Endothelial cell of umbilical vein (primary cell): ENCODE measurements around the gene SORCS2. TPM values are rescaled to one million over a fixed set of nuclear protein-coding genes. Genes with fewer than 3 reads are reported as not detected.

Experiments used
- BruUV-seq: library from RNA; stranded (reverse); fragments of 400-500 nt; replicated peaks from 2 replicates; lab custom pipeline; 2021; lab: Mats Ljungman, UMichigan
- CTCF ChIA-PET: fragments of 300-600, 350-600 bp; sonication (Branson Sonifier 250); formaldehyde crosslinking; loops from one replicate; lab custom pipeline; 2021; ENCODE audit warnings: antibody characterized with exemption, inconsistent platforms; lab: Charles Lee
- POLR2A ChIA-PET: fragments of 300-600, 350-600 bp; sonication (Branson Sonifier 250); formaldehyde crosslinking; loops from one replicate; lab custom pipeline; 2021; ENCODE audit warnings: antibody characterized with exemption, inconsistent platforms; lab: Charles Lee
- DNase-seq: peaks from one replicate; pipeline ENCODE4 v3.0.0-alpha.2; 2011; ENCODE audit warnings: low read depth, low spot score
- FAIRE-seq: peaks from 2 replicates; lab custom pipeline; 2011; peaks lifted over from hg19 to GRCh38; lab: Jason Lieb, UNC
- H2AFZ ChIP-seq: 2 replicates; pipeline ENCODE4 v1.6.0; 2012; ENCODE audit warnings: low read depth, low read length, control low read depth, inconsistent platforms
- H3K27ac ChIP-seq: 2 replicates; pipeline ENCODE4 v1.5.1; 2011; ENCODE audit warnings: low read depth, mild to moderate bottlenecking, control low read depth, low read length, moderate library complexity; ENCODE audit not compliant: insufficient read depth
- H3K27me3 ChIP-seq, 2 experiments: 2 replicates each; pipeline versions ENCODE4 v1.6.0 to v1.6.1; 2011; ENCODE audit warnings: low read length in 2 of 2, mixed read lengths in 1 of 2; ENCODE audit not compliant: control insufficient read depth in 2 of 2, insufficient read depth in 2 of 2
- H3K36me3 ChIP-seq, 2 experiments: 2 replicates in 1 of 2; 3 replicates in 1 of 2; pipeline ENCODE4 v1.5.1; 2011; ENCODE audit warnings: low read length in 2 of 2, mild to moderate bottlenecking in 1 of 2, moderate library complexity in 1 of 2; ENCODE audit not compliant: control insufficient read depth in 2 of 2, insufficient read depth in 2 of 2; ENCODE audit errors: extremely low read depth in 1 of 2
- H3K4me1 ChIP-seq: 3 replicates; pipeline ENCODE4 v1.5.1; 2011; ENCODE audit warnings: mild to moderate bottlenecking, low read length; ENCODE audit not compliant: control insufficient read depth, insufficient read depth; ENCODE audit errors: extremely low read depth
- H3K4me2 ChIP-seq: 2 replicates; pipeline ENCODE4 v1.6.1; 2011; ENCODE audit warnings: low read length, control low read depth, mixed read lengths; ENCODE audit not compliant: insufficient read depth
- H3K4me3 ChIP-seq, 3 experiments: fragments of 200-600 bp in 1 of 3; sonication (generic), shearing (Covaris generic) in 1 of 3; replicated peaks in 1 of 3; 2 replicates each; pipeline ENCODE4 v1.5.1; 2011 to 2016; ENCODE audit warnings: control low read depth in 3 of 3, low read length in 3 of 3, mild to moderate bottlenecking in 2 of 3, inconsistent platforms in 1 of 3, low read depth in 1 of 3, moderate library complexity in 1 of 3; ENCODE audit not compliant: insufficient read depth in 1 of 3
- H3K79me2 ChIP-seq: 2 replicates; pipeline ENCODE4 v1.6.0; 2012; ENCODE audit warnings: low read length, inconsistent platforms; ENCODE audit not compliant: control insufficient read depth, insufficient read depth
- H3K9ac ChIP-seq: replicated peaks from 2 replicates; pipeline ENCODE3; 2011; ENCODE audit warnings: low read length, control low read depth; ENCODE audit not compliant: insufficient read depth; ENCODE audit errors: extremely low read depth
- H3K9me1 ChIP-seq: replicated peaks from 3 replicates; pipeline ENCODE4 v1.6.0; 2011; ENCODE audit warnings: mild to moderate bottlenecking, low read length; ENCODE audit not compliant: control insufficient read depth, insufficient read depth; ENCODE audit errors: extremely low read depth
- H3K9me3 ChIP-seq: replicated peaks from 2 replicates; pipeline ENCODE4 v1.5.1; 2012; ENCODE audit warnings: low read length, inconsistent platforms; ENCODE audit not compliant: control insufficient read depth, insufficient read depth
- H4K20me1 ChIP-seq: replicated peaks from 2 replicates; pipeline ENCODE3; 2011; ENCODE audit warnings: mild to moderate bottlenecking, low read length; ENCODE audit not compliant: control insufficient read depth, insufficient read depth; ENCODE audit errors: extremely low read depth
- CTCF ChIP-seq, 2 donors: IDR thresholded peaks; 1 replicate in 1 of 2; 2 replicates in 1 of 2; pipeline ENCODE4 v1.5.1; 2011; ENCODE audit warnings: low read length in 2 of 2, mild to moderate bottlenecking in 2 of 2, moderate library complexity in 2 of 2, control low read depth in 1 of 2, inconsistent platforms in 1 of 2, low read depth in 1 of 2; ENCODE audit not compliant: insufficient read depth in 1 of 2; ENCODE audit errors: extremely low read depth in 1 of 2
- EZH2 ChIP-seq: IDR thresholded peaks from 2 replicates; pipeline ENCODE4 v1.6.1; 2012; ENCODE audit warnings: borderline replicate concordance, low read depth, mild to moderate bottlenecking, moderate library complexity, low read length, inconsistent platforms; ENCODE audit not compliant: severe bottlenecking
- FOS ChIP-seq: IDR thresholded peaks from 2 replicates; pipeline ENCODE4 v1.6.1; 2011; ENCODE audit warnings: mild to moderate bottlenecking, low read length, moderate library complexity, borderline replicate concordance; ENCODE audit not compliant: insufficient read depth
- GATA2 ChIP-seq: IDR thresholded peaks from 2 replicates; pipeline ENCODE4 v1.7.0; 2011; ENCODE audit warnings: low read depth, mild to moderate bottlenecking, moderate library complexity, mixed read lengths, low read length; ENCODE audit not compliant: insufficient read length, insufficient read depth
- JUN ChIP-seq: IDR thresholded peaks from 2 replicates; pipeline ENCODE4 v1.6.1; 2011; ENCODE audit warnings: borderline replicate concordance, low read depth; ENCODE audit not compliant: insufficient read length, insufficient read depth
- MAX ChIP-seq: IDR thresholded peaks from 2 replicates; pipeline ENCODE4 v1.6.1; 2011; ENCODE audit not compliant: insufficient read depth, insufficient read length
- MYC ChIP-seq: IDR thresholded peaks from one replicate; pipeline ENCODE4 v1.6.1; 2011; ENCODE audit warnings: mild to moderate bottlenecking, low read depth, low read length
- POLR2A ChIP-seq: IDR thresholded peaks from 2 replicates; pipeline ENCODE4 v1.6.1; 2012; ENCODE audit warnings: low read depth, mild to moderate bottlenecking, control low read depth, low read length
- POLR2AphosphoS5 ChIP-seq: IDR thresholded peaks from 2 replicates; pipeline ENCODE4 v1.6.1; 2012; ENCODE audit warnings: low read depth, mild to moderate bottlenecking, control low read depth, low read length, moderate library complexity; ENCODE audit not compliant: insufficient read depth
- dilution Hi-C: fragments of 300-500 bp; cut with MboI; formaldehyde crosslinking; loops from one replicate; pipeline ENCODE4 v1.15.0; 2019; ENCODE audit warnings: low sequenced_read_pairs; ENCODE audit not compliant: extremely low pct_ligation_motif_present
- intact Hi-C: fragments of 100-400 bp; cut with micrococcal nuclease; formaldehyde crosslinking; loops from one replicate; pipeline ENCODE4 v1.10.0; 2022
- polyA plus RNA-seq, 4 experiments: library from polyadenylated mRNA; depleted of rRNA in 3 of 4; stranded (reverse) in 3 of 4; unstranded in 1 of 4; fragments of >200 nt; gene quantifications; 2 replicates each; pipeline versions ENCODE4 v1.2.1 to v1.2.3, GENCODE V29; 2011 to 2012; ENCODE audit warnings: missing spikeins in 1 of 4
- total RNA-seq: library from RNA; stranded (reverse); gene quantifications from 2 replicates; pipeline ENCODE4 v1.2.3, GENCODE V29; 2021

SORCS2 gene
- total and polyA plus RNA-seq, 2 donors (not counting 3 experiments of a cell fraction or from before 2014, with no cell fraction given), result not detected

GRCh38 chr4:7270121-7270520, 77.8 kb downstream of the SORCS2 start:
- no peak for FAIRE-seq

More at GRCh38 chr4:7270121-7270520, 77.8 kb downstream of the SORCS2 start:
- Histone ChIP-seq H3K27ac (no peak overlapping the region), H3K27me3 (no peaks in the 10 kb centered on the region), H3K9me1 (no peaks in the 10 kb centered on the region), H3K9me3 (no peaks in the 10 kb centered on the region), H3K36me3 (no peaks in the 10 kb centered on the region), H4K20me1 (no peaks in the 10 kb centered on the region), H2AFZ (no peak overlapping the region), H3K9ac (no peak overlapping the region), H3K4me2 (no peak overlapping the region), H3K79me2 (no peaks in the 10 kb centered on the region), H3K4me3 (no peak overlapping the region), H3K4me1 (no peaks in the 10 kb centered on the region)
- ChIA-PET CTCF (no interaction called here), POLR2A (no interaction called here)
- dilution Hi-C loops, result no loop called here
- DNase-seq, result no peak
- no TSS peak for BruUV-seq
- TF ChIP-seq FOS (no peak), JUN (no peak), GATA2 (no peak), CTCF (IDR thresholded peaks at IDR 0.05; ENCODE audit: extremely low read depth in 1 of 2, insufficient read depth in 1 of 2, low read depth in 1 of 2, low read length in 2 of 2) (no peak), POLR2AphosphoS5 (no peak), EZH2 (no peak), MAX (no peak), POLR2A (no peak), MYC (no peak)
- intact Hi-C loops, result no loop called here
